ENCODE measurements around the gene SEC16A.

SEC16A gene

DNA sequence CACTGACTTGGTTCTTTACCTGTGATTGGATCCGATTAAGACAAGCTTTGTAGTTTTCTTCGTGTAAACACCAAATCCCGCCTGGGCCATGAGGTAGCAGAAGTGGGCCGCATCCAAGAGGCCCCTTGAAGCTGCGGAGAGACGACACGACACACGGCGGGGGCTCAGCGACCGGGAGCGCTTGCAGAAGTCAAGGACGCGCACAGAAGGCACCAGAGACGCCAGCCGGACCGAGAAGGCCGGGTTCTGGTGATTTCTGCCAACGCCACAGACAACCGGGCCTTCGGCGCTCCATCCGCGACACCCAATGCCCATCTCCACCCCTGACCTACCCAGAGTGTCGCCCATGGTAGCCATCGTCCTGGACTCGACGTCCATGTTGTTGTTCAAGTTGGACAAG is 23.4 kb downstream of the SEC16A start:
- no peak for DNase-seq

- no peak for DNase-seq
These were observed 25.5 kb downstream of the SEC16A start for GRCh38 chr9:136457326-136457725.

GRCh38 chr9:136456258-136456657 is 26.6 kb downstream of the SEC16A start:
- DNase-seq, result no peak

DNA sequence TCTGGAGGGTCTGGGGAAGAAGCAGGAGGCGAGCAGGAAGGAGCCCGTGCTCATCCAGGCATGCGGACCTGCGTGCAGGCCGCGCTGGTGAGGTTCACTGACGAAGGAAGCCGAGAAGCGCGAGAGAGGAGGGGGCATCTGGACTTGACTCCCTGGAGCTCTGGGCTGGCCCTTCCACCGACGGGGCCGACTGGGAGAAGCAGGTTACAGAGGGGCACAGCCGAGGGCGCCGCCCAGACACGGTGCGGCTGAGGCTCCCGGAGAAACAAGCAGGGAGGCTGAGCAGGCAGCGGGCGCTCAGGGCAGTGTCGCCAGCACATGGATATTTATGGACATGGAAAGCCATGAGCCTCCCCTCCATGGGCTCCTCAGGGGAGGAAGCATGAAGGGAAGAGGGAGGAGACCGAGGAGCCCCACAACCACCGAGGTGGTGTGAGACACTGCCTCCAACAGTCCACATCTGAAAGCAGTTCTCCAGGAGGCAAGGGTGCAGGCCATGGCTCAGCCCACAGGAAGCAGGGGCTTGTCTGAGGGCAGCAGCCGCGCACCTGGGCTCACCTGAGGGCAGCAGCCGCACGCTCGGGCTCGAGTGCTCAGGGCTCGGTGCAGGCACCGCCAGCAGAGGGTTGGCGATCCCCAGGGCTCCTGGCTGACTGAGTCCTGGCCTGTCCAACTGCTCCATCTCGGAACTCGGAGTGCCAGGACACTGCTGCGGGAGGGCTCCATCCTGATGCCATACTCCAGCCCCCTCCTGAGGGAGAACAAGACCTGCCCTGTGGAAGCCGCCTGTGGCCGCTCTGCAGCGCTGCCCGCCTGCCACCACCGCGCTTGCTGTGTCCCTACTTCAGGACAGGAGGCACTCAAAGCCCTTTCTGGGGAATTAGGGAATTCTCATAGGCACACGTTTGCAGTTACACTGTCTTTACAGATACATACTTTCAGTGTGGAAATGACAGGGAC is 27.5 kb downstream of the SEC16A start:
- DNase-seq, result no peak

DNA sequence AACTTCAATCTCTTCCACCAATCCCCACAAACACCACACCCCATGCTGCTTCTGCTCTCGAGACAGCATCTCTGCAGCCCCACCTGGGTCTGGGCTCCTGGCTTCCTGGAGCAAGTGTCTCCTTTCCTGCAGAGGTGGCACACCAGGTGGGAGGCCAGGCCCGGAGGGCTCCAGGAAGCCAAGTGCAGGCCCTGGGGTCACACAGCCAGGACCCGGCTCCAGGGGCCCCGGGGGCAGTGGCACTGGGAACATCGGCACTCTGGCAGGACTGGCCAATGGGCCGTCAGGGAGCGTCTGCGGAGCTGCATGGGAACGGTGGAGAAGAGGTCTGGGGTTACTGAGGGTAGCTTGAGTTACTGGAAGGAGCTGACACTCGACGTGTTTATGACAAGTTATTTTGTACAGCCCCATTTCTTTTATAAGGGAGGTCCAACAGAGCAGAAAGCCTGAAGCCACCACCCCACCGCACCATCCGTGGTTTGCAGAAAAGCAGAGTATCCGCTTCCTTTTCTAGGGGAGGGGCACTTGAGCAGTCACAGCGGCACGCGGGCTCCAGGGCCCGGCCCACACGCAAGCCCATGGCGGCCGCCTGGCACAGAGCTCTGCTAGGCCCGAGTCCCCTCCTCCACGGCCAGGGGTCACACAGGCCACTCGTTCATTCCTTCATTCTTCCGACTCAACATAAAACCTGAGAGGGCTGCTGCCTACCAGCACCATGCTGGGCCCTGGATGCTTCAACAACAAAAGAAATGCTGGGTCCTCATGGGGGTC is 28.6 kb downstream of the SEC16A start:
- DNase-seq, result no peak

DNA sequence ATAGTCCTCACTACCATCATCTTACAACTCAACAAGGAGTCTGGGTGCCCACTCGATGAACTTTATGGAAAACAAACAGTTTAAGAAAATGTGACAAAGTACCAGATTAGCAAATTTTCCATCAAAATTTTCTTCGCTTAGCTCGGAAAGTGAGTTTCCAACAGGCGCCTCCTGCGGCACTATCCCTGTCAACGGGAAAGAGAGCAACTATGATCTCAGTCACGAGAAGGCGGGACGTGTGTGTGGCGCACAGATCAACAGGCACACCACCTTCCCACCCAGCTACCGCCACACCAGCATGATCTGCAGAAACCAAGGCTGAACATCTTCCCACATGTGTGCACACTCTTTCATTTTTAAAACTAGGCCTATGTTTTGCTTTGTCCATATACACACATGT is 29.5 kb downstream of the SEC16A start:
- DNase-seq, result no peak

DNA sequence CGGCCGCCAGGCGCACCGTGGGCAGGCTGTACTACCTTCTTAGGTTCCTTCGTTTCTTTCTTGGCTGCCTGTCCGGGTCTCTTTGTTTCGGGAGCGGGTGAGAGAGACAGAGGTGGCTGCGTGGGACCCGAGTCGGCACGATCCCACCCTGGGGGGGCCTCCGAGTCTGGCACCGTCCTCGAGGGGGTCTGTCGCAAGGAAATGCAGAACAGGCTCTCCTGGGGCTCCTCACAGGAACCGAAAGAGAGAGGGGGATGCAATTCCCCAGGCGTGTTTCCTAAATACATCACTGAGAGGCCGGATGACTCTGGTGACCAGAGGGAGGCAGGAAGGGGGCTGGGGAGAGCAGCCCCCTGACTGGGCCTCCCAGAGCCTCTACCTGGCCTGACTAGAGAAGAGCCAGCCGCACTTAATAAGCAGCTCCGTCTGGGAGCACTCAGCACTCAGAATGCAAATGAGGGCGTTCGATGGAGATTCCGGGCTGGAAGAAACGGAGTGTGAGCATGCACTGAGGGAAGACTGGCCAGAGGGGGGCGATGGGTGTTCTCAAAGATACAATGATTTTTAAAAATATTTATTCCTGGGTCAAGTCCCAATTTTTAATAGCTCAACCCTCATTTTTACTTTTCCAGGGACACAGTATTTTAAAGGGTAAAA is 31.5 kb downstream of the SEC16A start:
- no peak for DNase-seq

DNA sequence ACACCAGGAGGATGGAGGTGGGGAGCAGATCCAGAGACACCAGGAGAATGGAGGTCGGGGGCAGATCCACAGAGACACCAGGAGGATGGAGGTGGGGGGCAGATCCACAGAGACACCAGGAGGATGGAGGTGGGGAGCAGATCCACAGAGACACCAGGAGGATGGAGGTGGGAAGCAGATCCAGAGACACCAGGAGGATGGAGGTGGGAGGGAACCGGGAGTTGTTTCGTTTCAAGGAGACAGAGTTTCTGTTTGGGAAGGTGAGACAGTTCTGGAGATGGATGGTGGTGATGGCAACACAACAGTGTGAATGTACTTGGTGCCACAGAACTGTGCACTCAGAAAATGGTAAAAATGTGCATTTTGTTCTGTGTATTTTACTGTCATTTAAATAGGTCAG is 34.2 kb downstream of the SEC16A start:
- no peak for DNase-seq

DNA sequence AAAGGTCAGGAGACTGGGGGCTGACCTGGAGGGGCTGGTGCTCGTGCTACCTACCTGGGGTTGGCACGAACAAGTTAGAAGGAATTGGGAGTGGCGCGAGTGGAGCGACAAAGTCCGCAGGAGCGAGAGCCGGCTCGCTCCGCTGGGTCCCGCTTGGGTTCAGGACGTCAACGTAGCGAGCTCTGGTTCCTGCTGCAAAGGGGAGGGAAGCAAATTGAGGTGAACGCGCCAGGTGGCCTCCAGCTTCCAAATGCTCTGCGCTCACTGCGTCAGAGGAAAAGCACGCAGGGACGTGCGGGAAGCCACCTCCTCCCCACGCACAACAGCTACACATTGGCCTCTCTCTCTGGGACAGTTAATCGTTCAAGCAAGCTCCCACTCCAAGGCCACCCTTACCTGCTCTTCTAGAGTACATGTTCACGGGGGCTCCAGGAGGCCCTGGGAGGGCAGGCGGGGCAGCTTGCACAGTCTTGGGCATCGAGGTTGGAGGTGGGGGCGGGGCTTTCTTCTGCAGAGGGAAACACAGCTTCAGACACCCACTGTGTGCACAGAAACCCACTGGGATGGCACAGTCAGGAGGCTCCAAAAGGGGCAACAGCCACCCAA is 35.6 kb downstream of the SEC16A start:
- DNase-seq, result no peak

- DNase-seq, result no peak
These were observed 37.0 kb downstream of the SEC16A start for GRCh38 chr9:136445799-136446198.

- DNase-seq, result no peak
These were observed 38.7 kb downstream of the SEC16A start for GRCh38 chr9:136444102-136444501.

DNA sequence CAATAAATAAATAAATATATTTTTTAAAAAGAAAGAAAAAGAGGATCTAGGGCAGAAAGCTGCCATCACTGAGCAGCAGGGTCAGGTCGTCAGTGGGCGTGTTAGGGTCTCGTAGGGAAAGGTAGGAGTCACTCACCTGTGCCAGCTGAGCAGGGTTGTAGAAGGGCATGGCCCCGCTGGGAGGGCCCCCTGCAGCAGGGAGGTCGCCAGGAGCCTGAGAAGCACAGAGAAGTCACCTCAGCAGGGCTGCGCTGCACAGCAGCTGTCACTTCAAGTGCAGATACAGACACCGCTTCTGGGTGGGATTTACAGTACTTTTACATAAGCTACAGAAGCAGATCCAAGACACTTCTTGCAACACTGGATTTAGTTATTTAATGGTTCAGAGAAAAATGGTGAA is 39.2 kb downstream of the SEC16A start:
- no peak for DNase-seq

- DNase-seq, result no peak
These were observed 39.8 kb downstream of the SEC16A start for GRCh38 chr9:136443087-136443486.

DNA sequence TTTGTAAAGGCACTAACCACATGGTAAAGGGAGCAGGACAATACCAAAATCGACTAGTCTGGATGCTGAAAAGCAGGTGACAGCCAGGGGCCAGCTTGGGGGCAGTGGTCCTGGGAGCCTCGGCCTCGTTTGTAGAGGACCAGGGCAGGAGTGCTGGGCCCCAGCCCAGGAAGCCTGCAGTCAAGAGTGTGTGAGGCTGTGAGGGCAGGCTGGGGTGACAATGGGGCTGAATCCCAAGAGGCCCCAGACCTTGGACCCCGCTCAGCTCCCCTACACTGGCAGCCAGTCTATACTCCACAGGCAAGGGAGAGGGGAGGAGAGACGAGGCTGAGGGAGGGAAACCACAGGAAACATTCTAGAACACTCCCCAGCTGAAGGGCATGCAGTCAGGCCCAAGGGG is 40.6 kb downstream of the SEC16A start:
- DNase-seq, result no peak

- DNase-seq, result no peak
These were observed 41.1 kb downstream of the SEC16A start for GRCh38 chr9:136441681-136442245.

GRCh38 chr9:136441191-136441680 is 41.6 kb downstream of the SEC16A start:
- DNase-seq, result no peak

DNA sequence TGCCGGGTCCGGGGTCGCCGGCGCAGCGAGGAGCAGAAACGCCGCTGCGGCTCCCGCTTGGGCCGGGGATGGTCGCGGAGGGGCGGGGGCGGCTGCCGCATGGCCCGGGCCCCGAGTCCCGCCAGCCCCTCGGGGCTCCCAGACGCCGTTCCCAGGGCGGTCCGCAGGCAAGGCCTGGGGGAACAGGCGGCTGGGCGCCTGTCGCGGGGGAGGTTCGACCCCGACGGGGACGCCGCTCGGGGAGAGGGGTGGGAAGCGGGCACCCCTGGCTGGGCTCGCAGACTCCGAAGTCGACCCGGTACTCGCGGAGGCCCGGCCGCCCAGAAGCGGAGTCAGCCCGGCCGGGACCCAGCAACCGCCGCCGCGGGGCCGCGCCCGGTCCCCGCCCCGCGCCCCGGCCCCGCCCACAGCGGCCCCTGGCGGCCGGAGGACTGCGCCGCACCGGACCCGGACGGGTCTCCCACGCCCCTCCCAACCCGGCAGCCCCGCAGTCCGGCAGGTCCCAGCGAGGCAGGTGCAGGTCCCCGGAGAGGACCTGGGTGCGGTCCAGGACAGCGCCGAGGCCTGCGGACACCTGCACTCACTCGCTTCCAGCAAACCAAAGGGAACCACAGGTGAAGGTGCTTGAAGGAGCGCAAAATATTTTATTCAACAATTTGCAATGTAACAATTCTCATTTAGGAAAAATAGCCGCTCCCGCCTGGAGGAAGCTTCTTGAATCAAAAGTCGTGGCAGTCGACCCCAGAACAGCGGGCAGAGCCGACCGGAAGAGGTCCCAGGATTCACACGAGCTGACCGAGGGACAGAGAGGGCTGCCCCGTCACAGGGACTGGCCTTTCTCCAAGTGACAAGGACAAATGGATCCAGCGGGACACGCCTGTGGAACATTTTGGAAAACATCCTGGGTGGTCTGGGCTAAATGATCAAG is 43.1 kb downstream of the SEC16A start, which contains the start of gene INPP5E:
Gene INPP5E, minus strand, starts transcription at position 365 of the 928 bp plus-strand sequence. CDS start 426 bp downstream, outside the sequence.
- peak; percentile 81 for DNase-seq

GRCh38 chr9:136438548-136439480 is 44.0 kb downstream of the SEC16A start:
- peak; percentile 67 for DNase-seq

DNA sequence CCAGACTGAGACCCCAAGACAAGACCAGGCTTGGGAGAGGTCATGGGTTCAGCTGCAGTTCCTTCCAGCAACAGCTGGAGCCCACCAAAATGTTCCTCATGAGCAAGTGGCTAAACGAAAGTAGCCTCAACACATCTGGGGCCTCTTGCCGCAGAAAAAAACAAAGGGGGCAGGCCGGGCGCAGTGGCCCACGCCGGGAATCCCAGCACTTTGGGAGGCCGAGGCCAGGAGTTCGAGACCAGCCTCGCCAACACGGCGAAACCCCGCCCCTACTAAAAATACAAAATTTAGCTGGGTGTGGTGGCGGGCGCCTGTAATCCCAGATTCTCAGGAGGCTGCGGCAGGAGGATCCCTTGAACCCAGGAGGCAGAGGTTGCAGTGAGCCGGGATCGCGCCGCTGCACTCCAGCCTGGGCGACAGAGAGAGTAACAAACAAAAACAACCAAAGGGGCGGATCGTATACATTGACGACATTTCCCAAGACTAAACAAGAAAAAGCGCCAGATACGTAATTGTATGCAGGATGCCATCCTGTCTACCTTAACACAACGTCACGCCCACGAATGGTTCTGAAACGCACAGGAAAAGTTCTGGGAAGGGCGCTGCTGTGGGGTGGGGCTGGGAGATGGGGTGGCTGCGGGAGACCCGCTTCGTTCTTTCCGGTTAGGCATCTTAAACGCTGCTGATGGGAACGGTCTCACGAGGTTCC is 44.8 kb downstream of the SEC16A start:
- DNase-seq, result no peak
